Mesenchymal stem cell (in vitro differentiated cells and primary cell): Measurements from ENCODE around the gene MFF.
"Not testable (repeated sequence)": the region's sequence is repeated elsewhere in the genome, so short reads cannot be mapped to it uniquely, and the experiment has no call there.

Experiments
- DNase-seq: peaks from one replicate; pipeline ENCODE4 v3.0.0-alpha.2; 2013
- H2AFZ ChIP-seq: one replicate; pipeline ENCODE4 v1.6.1; 2013; ENCODE audit warnings: low read depth, mild to moderate bottlenecking, control low read depth, inconsistent platforms, low read length, moderate library complexity
- H2AK5ac ChIP-seq: 2 replicates; pipeline ENCODE4 v1.6.1; 2013; ENCODE audit warnings: low read length, moderate library complexity, mild to moderate bottlenecking, inconsistent platforms; ENCODE audit not compliant: severe bottlenecking
- H2BK120ac ChIP-seq: one replicate; pipeline ENCODE4 v1.6.1; 2013; ENCODE audit warnings: low read depth, mild to moderate bottlenecking, inconsistent platforms, low read length, moderate library complexity
- H2BK12ac ChIP-seq, 2 experiments: one replicate each; pipeline ENCODE4 v1.6.1; 2013; ENCODE audit warnings: inconsistent platforms in 2 of 2, low read length in 2 of 2, mild to moderate bottlenecking in 2 of 2, moderate library complexity in 2 of 2, control low read depth in 1 of 2
- H2BK15ac ChIP-seq: one replicate; pipeline ENCODE4 v1.6.1; 2013; ENCODE audit warnings: mild to moderate bottlenecking, low read depth, inconsistent platforms; ENCODE audit not compliant: poor library complexity, severe bottlenecking
- H2BK5ac ChIP-seq: 2 replicates; pipeline ENCODE4 v1.6.1; 2013; ENCODE audit warnings: low read depth, mild to moderate bottlenecking, low read length, control low read depth, inconsistent platforms; ENCODE audit not compliant: poor library complexity, severe bottlenecking
- H3K14ac ChIP-seq, 2 experiments: one replicate each; pipeline ENCODE4 v1.6.1; 2013; ENCODE audit warnings: inconsistent platforms in 2 of 2, low read length in 2 of 2, control low read depth in 1 of 2, mild to moderate bottlenecking in 1 of 2, moderate library complexity in 1 of 2
- H3K18ac ChIP-seq, 2 experiments: one replicate each; pipeline ENCODE4 v1.6.1; 2013; ENCODE audit warnings: inconsistent platforms in 2 of 2, low read length in 2 of 2, control low read depth in 1 of 2, low read depth in 1 of 2, mild to moderate bottlenecking in 1 of 2
- H3K23ac ChIP-seq, 2 experiments: one replicate each; pipeline ENCODE4 v1.6.1; 2013; ENCODE audit warnings: inconsistent platforms in 2 of 2, low read length in 2 of 2, mild to moderate bottlenecking in 2 of 2, moderate library complexity in 2 of 2, control low read depth in 1 of 2
- H3K27ac ChIP-seq: 2 replicates; pipeline ENCODE4 v1.5.1; 2013; ENCODE audit warnings: mild to moderate bottlenecking, moderate library complexity, low read length, control low read depth, inconsistent platforms; ENCODE audit not compliant: poor library complexity, severe bottlenecking
- H3K27me3 ChIP-seq, 2 experiments: 2 replicates each; pipeline versions ENCODE4 v1.6.1 to v1.7.0; 2013; ENCODE audit warnings: low read length in 2 of 2, mild to moderate bottlenecking in 2 of 2, moderate library complexity in 2 of 2, control low read depth in 1 of 2, inconsistent platforms in 1 of 2; ENCODE audit not compliant: control insufficient read depth in 1 of 2, insufficient read depth in 1 of 2
- H3K36me3 ChIP-seq, 2 experiments: 2 replicates each; pipeline versions ENCODE4 v1.6.1 to v1.7.0; 2013; ENCODE audit warnings: low read length in 2 of 2, control low read depth in 1 of 2, inconsistent platforms in 1 of 2, low read depth in 1 of 2, mild to moderate bottlenecking in 1 of 2; ENCODE audit not compliant: insufficient read depth in 2 of 2, control insufficient read depth in 1 of 2
- H3K4ac ChIP-seq, 2 experiments: one replicate each; pipeline ENCODE4 v1.6.1; 2013; ENCODE audit warnings: inconsistent platforms in 2 of 2, low read length in 2 of 2, mild to moderate bottlenecking in 2 of 2, moderate library complexity in 2 of 2, control low read depth in 1 of 2, low read depth in 1 of 2
- H3K4me1 ChIP-seq: 2 replicates; pipeline ENCODE4 v1.6.1; 2013; ENCODE audit warnings: low read depth, low read length, control low read depth; ENCODE audit not compliant: control insufficient read depth, insufficient read depth
- H3K4me2 ChIP-seq: 2 replicates; pipeline ENCODE4 v1.6.1; 2013; ENCODE audit warnings: low read length, mild to moderate bottlenecking, inconsistent platforms; ENCODE audit not compliant: poor library complexity, severe bottlenecking
- H3K4me3 ChIP-seq, 2 experiments: 2 replicates each; pipeline versions ENCODE4 v1.5.1 to v1.7.0; 2013; ENCODE audit warnings: low read length in 2 of 2, mild to moderate bottlenecking in 2 of 2, control low read depth in 1 of 2, low read depth in 1 of 2; ENCODE audit not compliant: insufficient read depth in 1 of 2
- H3K79me1 ChIP-seq: replicated peaks from 2 replicates; pipeline ENCODE4 v1.6.1; 2013; ENCODE audit warnings: mild to moderate bottlenecking, control low read depth, low read length, inconsistent platforms; ENCODE audit not compliant: poor library complexity, severe bottlenecking
- H3K9ac ChIP-seq: 2 replicates; pipeline ENCODE4 v1.7.0; 2013; ENCODE audit warnings: mild to moderate bottlenecking, low read length, moderate library complexity
- H3K9me3 ChIP-seq: 2 replicates; pipeline ENCODE4 v1.7.0; 2013; ENCODE audit warnings: mild to moderate bottlenecking, low read length; ENCODE audit not compliant: control insufficient read depth
- H4K8ac ChIP-seq: one replicate; pipeline ENCODE4 v1.6.1; 2013; ENCODE audit warnings: inconsistent platforms, mild to moderate bottlenecking, low read length, moderate library complexity
- H4K91ac ChIP-seq: one replicate; pipeline ENCODE4 v1.6.1; 2013; ENCODE audit warnings: mild to moderate bottlenecking, low read length, inconsistent platforms
- WGBS: methylation state at CpG from one replicate; pipeline ENCODE4 v1.1.7; 2013; ENCODE audit warnings: mixed read lengths; 5-methylcytosine and 5-hydroxymethylcytosine counted together

MFF gene

GRCh38 chr2:227363756-227364155, 38.7 kb downstream of the MFF start:
- H3K4me1 ChIP-seq, result no peaks in the 10 kb centered on the region

GRCh38 chr2:227364585-227365263, 39.7 kb downstream of the MFF start:
- not testable (repeated sequence) for H3K4me3 ChIP-seq, H3K4me1 ChIP-seq, H2BK15ac ChIP-seq, H3K23ac ChIP-seq, H3K14ac ChIP-seq, H2BK120ac ChIP-seq, DNase-seq, H3K4me2 ChIP-seq, H2BK12ac ChIP-seq, H2AK5ac ChIP-seq, H3K27ac ChIP-seq, H3K79me1 ChIP-seq, H3K9me3 ChIP-seq, H2AFZ ChIP-seq, H3K18ac ChIP-seq, H4K91ac ChIP-seq, H3K9ac ChIP-seq, H4K8ac ChIP-seq, H3K4ac ChIP-seq, H3K27me3 ChIP-seq, H2BK5ac ChIP-seq
- H3K36me3 ChIP-seq, result peaks cover 0 to 20% of the 10 kb centered on the region in 2 experiments
- WGBS, result 85% methylated on average over 11 of the region's 11 CpGs

More at GRCh38 chr2:227363756-227364155, 38.7 kb downstream of the MFF start:
- no peak overlapping the region for H2AFZ ChIP-seq
- H3K36me3 ChIP-seq, result peaks cover 2 to 30% of the 10 kb centered on the region in 2 experiments
- H3K79me1 ChIP-seq, result no peaks in the 10 kb centered on the region
- no peak overlapping the region for H3K9ac ChIP-seq
- no peak overlapping the region for H4K8ac ChIP-seq
- no peak overlapping the region for H2BK15ac ChIP-seq
- no peak overlapping the region for H3K14ac ChIP-seq
- no peak overlapping the region for H3K23ac ChIP-seq
- no peaks in the 10 kb centered on the region for H3K9me3 ChIP-seq
- no peak overlapping the region for H3K4me3 ChIP-seq
- H2BK12ac ChIP-seq, result no peak overlapping the region
- H4K91ac ChIP-seq, result no peak overlapping the region
- H2BK5ac ChIP-seq, result no peak overlapping the region
- no peak for DNase-seq
- no peak overlapping the region for H2BK120ac ChIP-seq
- no peaks in the 10 kb centered on the region for H3K27me3 ChIP-seq
- H3K4me2 ChIP-seq, result no peak overlapping the region
- no peak overlapping the region for H3K4ac ChIP-seq
- H2AK5ac ChIP-seq, result no peak overlapping the region
- H3K27ac ChIP-seq, result no peak overlapping the region
- H3K18ac ChIP-seq, result no peak overlapping the region
- 100% methylated on average over 6 of the region's 6 CpGs for WGBS

GRCh38 chr2:227365833-227366232, 40.8 kb downstream of the MFF start:
- Histone ChIP-seq H2BK5ac (no peak overlapping the region), H2BK15ac (no peak overlapping the region), H4K91ac (no peak overlapping the region), H3K9me3 (no peaks in the 10 kb centered on the region), H3K4me2 (no peak overlapping the region), H3K4me1 (peaks cover 2% of the 10 kb centered on the region), H3K27ac (no peak overlapping the region), H2BK120ac (no peak overlapping the region), H3K9ac (peak overlapping the region; percentile 76), H3K27me3 (no peaks in the 10 kb centered on the region), H3K23ac (no peak overlapping the region), H2AK5ac (no peak overlapping the region), H3K4ac (no peak overlapping the region), H3K18ac (no peak overlapping the region), H2BK12ac (no peak overlapping the region), H3K4me3 (no peak overlapping the region), H3K79me1 (no peaks in the 10 kb centered on the region), H2AFZ (no peak overlapping the region), H3K36me3 (peaks cover 0 to 9% of the 10 kb centered on the region in 2 experiments), H4K8ac (no peak overlapping the region), H3K14ac (no peak overlapping the region)
- no peak for DNase-seq
- 100% methylated on average over 3 of the region's 3 CpGs for WGBS

GRCh38 chr2:227366769-227367426, 41.8 kb downstream of the MFF start:
- WGBS, result 91% methylated on average over 10 of the region's 11 CpGs
- H2AK5ac ChIP-seq, result no peak overlapping the region
- H4K8ac ChIP-seq, result no peak overlapping the region
- no peak overlapping the region for H2AFZ ChIP-seq
- no peak for DNase-seq
- H3K9ac ChIP-seq, result peak overlapping the region; percentile 76
- no peak overlapping the region for H2BK15ac ChIP-seq
- H3K23ac ChIP-seq, result no peak overlapping the region
- H3K36me3 ChIP-seq, result no peaks in the 10 kb centered on the region
- H2BK120ac ChIP-seq, result no peak overlapping the region
- no peak overlapping the region for H3K18ac ChIP-seq
- no peaks in the 10 kb centered on the region for H3K79me1 ChIP-seq
- H3K4me1 ChIP-seq, result peaks cover 2% of the 10 kb centered on the region
- H3K4me3 ChIP-seq, result peak overlapping the region in 1 of 2 experiments; percentile 35
- no peak overlapping the region for H3K14ac ChIP-seq
- H3K9me3 ChIP-seq, result no peaks in the 10 kb centered on the region
- H3K27ac ChIP-seq, result no peak overlapping the region
- no peak overlapping the region for H3K4me2 ChIP-seq
- H3K27me3 ChIP-seq, result no peaks in the 10 kb centered on the region
- H2BK12ac ChIP-seq, result no peak overlapping the region
- no peak overlapping the region for H3K4ac ChIP-seq
- no peak overlapping the region for H2BK5ac ChIP-seq
- no peak overlapping the region for H4K91ac ChIP-seq
